CD8-positive, alpha-beta memory T cell (primary cell): ENCODE data around the gene NXPE3. TPM values are rescaled to one million over a fixed set of nuclear protein-coding genes. Genes with fewer than 3 reads are reported as not detected.

ENCODE experiments used
- polyA plus RNA-seq: library from polyadenylated mRNA; unstranded; fragments of 300-500 nt; fragmentation: Illumina TruSeq; gene quantifications from one replicate; pipeline ENCODE4 v1.2.3, GENCODE V29; 2021
- total RNA-seq, 2 experiments: library from RNA; stranded (reverse); gene quantifications; one replicate each; pipeline ENCODE4 v1.2.3, GENCODE V29; 2021

The NXPE3 gene
- total and polyA plus RNA-seq, 3 experiments from 2014 or later: 16.2 to 37.4 (median 17.2) TPM

Other genes starting within 250 kb of the NXPE3 start
- 10 to 100 TPM; 57.4 to 59.3 TPM for gene TRMT10C, start 217.3 kb upstream of the NXPE3 start, total RNA-seq
- gene TRMT10C, start 217.3 kb upstream of the NXPE3 start, polyA plus RNA-seq: 37.3 TPM
- gene PCNP, start 205.0 kb upstream of the NXPE3 start, total RNA-seq: 100 to 1,000 TPM; 205 to 216 TPM
- 124 TPM for gene PCNP, start 205.0 kb upstream of the NXPE3 start, polyA plus RNA-seq
- gene ZBTB11, start 102.1 kb upstream of the NXPE3 start, total RNA-seq: 10 to 100 TPM; 28.9 to 29.7 TPM
- gene ZBTB11, start 102.1 kb upstream of the NXPE3 start, polyA plus RNA-seq: 14.5 TPM
- 1,000 to 10,000 TPM; 1,569 to 1,633 TPM for gene RPL24, start 92.5 kb upstream of the NXPE3 start, total RNA-seq
- 973 TPM for gene RPL24, start 92.5 kb upstream of the NXPE3 start, polyA plus RNA-seq
- 10 to 100 TPM; 16.6 to 17.3 TPM for gene CEP97, start 54.6 kb upstream of the NXPE3 start, total RNA-seq
- 4.5 TPM for gene CEP97, start 54.6 kb upstream of the NXPE3 start, polyA plus RNA-seq
- 10 to 100 TPM; 32.3 to 32.9 TPM for gene NFKBIZ, start 70.3 kb downstream of the NXPE3 start, total RNA-seq
- gene NFKBIZ, start 70.3 kb downstream of the NXPE3 start, polyA plus RNA-seq: 8.0 TPM